Measurements from ENCODE around the gene CEP104. TPM values are rescaled to one million over a fixed set of nuclear protein-coding genes. Genes with fewer than 3 reads are reported as not detected.
A peak's percentile ranks its signal among the peaks of the same experiment; 100 is the strongest.

CEP104 gene
- total and polyA plus RNA-seq, 9 of the 15 experiments (the other 6 are each of a cell fraction or from before 2014, with no cell fraction given) = 11.2 to 63.4 (median 42.6) TPM

- peak; percentile 37; the same call in 1 of the 2 replicates for TF ChIP-seq ATF1 (CRISPR knock-in tag; IDR thresholded peaks at IDR 0.05)
- peak; percentile 89 for TF ChIP-seq ATF1 (tag; IDR thresholded peaks at IDR 0.05)
- TF ChIP-seq SP2 (IDR thresholded peaks at IDR 0.05; ENCODE audit: extremely low read depth, low read depth, low read length, poor library complexity, severe bottlenecking) = no peak
- TF ChIP-seq CTBP1 (IDR thresholded peaks at IDR 0.05; ENCODE audit: borderline replicate concordance) = peak; percentile 97
- no peak for TF ChIP-seq ZNF140 (CRISPR knock-in tag; IDR thresholded peaks at IDR 0.05)
- TF ChIP-seq SIN3B (IDR thresholded peaks at IDR 0.05; ENCODE audit: low read depth) = no peak; the same call in 1 of the 2 replicates
- TF ChIP-seq TBL1XR1 (IDR thresholded peaks at IDR 0.05; ENCODE audit: low read length in 2 of 2) = no peak
- TF ChIP-seq MIER1 (IDR thresholded peaks at IDR 0.05; ENCODE audit: low read depth) = no peak
- TF ChIP-seq SRSF3 (IDR thresholded peaks at IDR 0.05; ENCODE audit: insufficient read depth, low read length) = no peak
- 0 out of 2 replicates have a peak, but pooled peaks have one; percentile 21 for TF ChIP-seq CBFA2T3 (IDR thresholded peaks at IDR 0.05)
- TF ChIP-seq ZNF165 (CRISPR knock-in tag; IDR thresholded peaks at IDR 0.05; ENCODE audit: borderline replicate concordance) = no peak
- no peak for TF ChIP-seq TRIM24 (IDR thresholded peaks at IDR 0.05)
- TF ChIP-seq NFIX (CRISPR knock-in tag; IDR thresholded peaks at IDR 0.05; ENCODE audit: low read depth) = no peak
- TF ChIP-seq ZBTB5 (IDR thresholded peaks at IDR 0.05) = no peak
- TF ChIP-seq ZNF583 (CRISPR knock-in tag; IDR thresholded peaks at IDR 0.05) = no peak
- no peak for TF ChIP-seq ZNF445 (CRISPR knock-in tag; IDR thresholded peaks at IDR 0.05; ENCODE audit: low read depth)
- TF ChIP-seq SREBF1 (IDR thresholded peaks at IDR 0.05; ENCODE audit: borderline replicate concordance, low read depth, low read length) = peak; percentile 43; the same call in 1 of the 2 replicates
- TF ChIP-seq NR3C1 (CRISPR knock-in tag; IDR thresholded peaks at IDR 0.05) = no peak
- peak; percentile 72 to 91 (median 85) for TF ChIP-seq CTCF (IDR thresholded peaks at IDR 0.05 in 2 of 3, conservative IDR thresholded peaks at IDR 0.05 in 1 of 3; ENCODE audit: insufficient read depth in 2 of 3, low read depth in 1 of 3, low read length in 3 of 3)
- TF ChIP-seq BACH1 (tag; IDR thresholded peaks at IDR 0.05) = no peak
- TF ChIP-seq STAT5B (CRISPR knock-in tag; IDR thresholded peaks at IDR 0.05) = no peak
- no peak for TF ChIP-seq ZNF408 (CRISPR knock-in tag; IDR thresholded peaks at IDR 0.05; ENCODE audit: low read depth)
- TF ChIP-seq PPARD (CRISPR knock-in tag; IDR thresholded peaks at IDR 0.05) = no peak
- TF ChIP-seq FOXJ2 (tag; IDR thresholded peaks at IDR 0.05) = no peak
- TF ChIP-seq RBM25 (IDR thresholded peaks at IDR 0.05; ENCODE audit: low read depth, low read length, severe bottlenecking) = no peak
- peak; percentile 77; the same call in 1 of the 2 replicates for TF ChIP-seq E2F4 (CRISPR knock-in tag; IDR thresholded peaks at IDR 0.05; ENCODE audit: low read depth)
Observed at GRCh38 chr1:3856923-3857790, at the start of gene CEP104, which contains the start of gene DFFB (continued).
